PC-3 (cell line): ENCODE results near the gene PDE9A. TPM values are rescaled to one million over a fixed set of nuclear protein-coding genes. Genes with fewer than 3 reads are reported as not detected.

ENCODE experiments used
- ATAC-seq: fragments of 200-7000 bp; cut with Tn5 transposase; 2 replicates; pipeline ENCODE4 v1.9.1; 2020; ENCODE audit warnings: mild to moderate bottlenecking, moderate library complexity
- Bru-seq: library from RNA; stranded (reverse); fragments of 400-500 nt; gene quantifications from one replicate; lab custom pipeline; 2021; lab: Mats Ljungman, UMichigan
- BruChase-seq, 2 experiments: library from RNA; stranded (reverse); fragments of 400-500 nt; gene quantifications; one replicate each; lab custom pipeline; 2021; lab: Mats Ljungman, UMichigan
- BruUV-seq: library from RNA; stranded (reverse); fragments of 400-500 nt; replicated peaks from 2 replicates; lab custom pipeline; 2021; lab: Mats Ljungman, UMichigan
- CTCF ChIA-PET: fragments of 300-600 bp; sonication (Branson Sonifier 250); formaldehyde crosslinking; loops from one replicate; lab custom pipeline; 2022; ENCODE audit warnings: antibody characterized with exemption; lab: Charles Lee
- POLR2A ChIA-PET: fragments of 300-600 bp; sonication (Branson Sonifier 250); formaldehyde crosslinking; loops from one replicate; lab custom pipeline; 2022; ENCODE audit warnings: antibody characterized with exemption; ENCODE audit not compliant: unreplicated experiment; lab: Charles Lee
- DNase-seq: peaks from one replicate; pipeline ENCODE4 v3.0.0-alpha.2; 2015
- H2AFZ ChIP-seq: fragments of 300-600 bp; sonication (generic); 2 replicates; pipeline ENCODE4 v1.6.0; 2016; ENCODE audit warnings: antibody characterized with exemption, low read length
- H3F3A ChIP-seq: fragments of 300-600 bp; sonication (generic); one replicate; pipeline ENCODE4 v1.6.0; 2017; ENCODE audit warnings: antibody characterized with exemption, low read length, control low read depth, mild to moderate bottlenecking; ENCODE audit not compliant: unreplicated experiment
- H3K27ac ChIP-seq: fragments of 300-600 bp; sonication (generic); 2 replicates; pipeline ENCODE4 v1.5.1; 2016; ENCODE audit warnings: mild to moderate bottlenecking, low read length
- H3K27me3 ChIP-seq: fragments of 300-600 bp; sonication (generic); 2 replicates; pipeline ENCODE4 v1.6.1; 2016; ENCODE audit warnings: low read length, mixed read lengths
- H3K36me3 ChIP-seq: fragments of 300-600 bp; sonication (generic); 2 replicates; pipeline ENCODE4 v1.6.1; 2016; ENCODE audit warnings: low read depth, mixed run types, low read length, mixed read lengths
- H3K4me1 ChIP-seq: fragments of 300-600 bp; sonication (generic); 2 replicates; pipeline ENCODE4 v1.5.1; 2016; ENCODE audit warnings: low read length; ENCODE audit not compliant: insufficient read depth
- H3K4me2 ChIP-seq: fragments of 300-600 bp; sonication (generic); 2 replicates; pipeline ENCODE4 v1.6.0; 2016; ENCODE audit warnings: low read length
- H3K4me3 ChIP-seq: fragments of 300-600 bp; sonication (generic); 2 replicates; pipeline ENCODE4 v1.5.1; 2016; ENCODE audit warnings: mild to moderate bottlenecking, low read length, mixed read lengths
- H3K79me2 ChIP-seq: fragments of 300-600 bp; sonication (generic); 2 replicates; pipeline ENCODE4 v1.6.1; 2017; ENCODE audit warnings: low read length, mixed read lengths
- H3K9ac ChIP-seq: fragments of 300-600 bp; sonication (generic); 2 replicates; pipeline ENCODE4 v1.6.0; 2016; ENCODE audit warnings: mild to moderate bottlenecking, low read length
- H3K9me2 ChIP-seq: fragments of 300-600 bp; sonication (generic); replicated peaks from 2 replicates; pipeline ENCODE4 v1.6.1; 2016; ENCODE audit warnings: mixed run types, low read length, mixed read lengths
- H3K9me3 ChIP-seq: fragments of 300-600 bp; sonication (generic); 2 replicates; pipeline ENCODE4 v1.6.1; 2016; ENCODE audit warnings: low read length, mixed read lengths
- H4K20me1 ChIP-seq: fragments of 300-600 bp; sonication (generic); 2 replicates; pipeline ENCODE4 v1.6.1; 2016; ENCODE audit warnings: low read length, mixed read lengths
- EZH2 ChIP-seq: fragments of 300-600 bp; sonication (generic); IDR thresholded peaks from one replicate; pipeline ENCODE4 v1.6.1; 2017; ENCODE audit warnings: antibody characterized with exemption, mild to moderate bottlenecking, low read length; ENCODE audit not compliant: unreplicated experiment
- EZH2phosphoT487 ChIP-seq: fragments of 300-600 bp; sonication (generic); IDR thresholded peaks from 2 replicates; pipeline ENCODE4 v1.6.1; 2018; ENCODE audit warnings: mild to moderate bottlenecking, antibody characterized with exemption, low read length, borderline replicate concordance
- intact Hi-C: fragments of 100-400 bp; cut with micrococcal nuclease; formaldehyde crosslinking; loops from 2 replicates; pipeline ENCODE4 v1.9.0; 2023
- long read RNA-seq: library from polyadenylated mRNA; unstranded; transcript quantifications from one replicate; pipeline ENCODE4 v2.0.0, GENCODE V29; 2021; ENCODE audit not compliant: unreplicated experiment
- total RNA-seq: library from RNA; depleted of rRNA; stranded (reverse); fragments of >200 nt; gene quantifications from 2 replicates; pipeline ENCODE4 v1.2.3, GENCODE V29; 2014; rRNA removed
- TF ChIP-seq, protein P1 (sequence below): fragments of 300-600 bp; sonication (generic); conservative IDR thresholded peaks from 2 replicates; pipeline ENCODE4 v1.5.1; 2017; ENCODE audit warnings: antibody characterized with exemption, low read depth, mild to moderate bottlenecking, low read length

Gene PDE9A
- 0.33 and 1.3 TPM in 2 replicates for total RNA-seq
- Bru-seq, nascent RNA = percentile 28 among the genes with signal in this experiment
- percentile 21 among the genes with signal in this experiment for BruChase-seq, experiment 1, labeled RNA remaining after a 6-hour chase
- percentile 24 among the genes with signal in this experiment for BruChase-seq, experiment 2, labeled RNA remaining after a 2-hour chase
- long read RNA-seq, partial matches to known transcripts = 2 of 6 reads
- long read RNA-seq, other reads (novel, unspliced or antisense) = 2 of 6 reads

DNA sequence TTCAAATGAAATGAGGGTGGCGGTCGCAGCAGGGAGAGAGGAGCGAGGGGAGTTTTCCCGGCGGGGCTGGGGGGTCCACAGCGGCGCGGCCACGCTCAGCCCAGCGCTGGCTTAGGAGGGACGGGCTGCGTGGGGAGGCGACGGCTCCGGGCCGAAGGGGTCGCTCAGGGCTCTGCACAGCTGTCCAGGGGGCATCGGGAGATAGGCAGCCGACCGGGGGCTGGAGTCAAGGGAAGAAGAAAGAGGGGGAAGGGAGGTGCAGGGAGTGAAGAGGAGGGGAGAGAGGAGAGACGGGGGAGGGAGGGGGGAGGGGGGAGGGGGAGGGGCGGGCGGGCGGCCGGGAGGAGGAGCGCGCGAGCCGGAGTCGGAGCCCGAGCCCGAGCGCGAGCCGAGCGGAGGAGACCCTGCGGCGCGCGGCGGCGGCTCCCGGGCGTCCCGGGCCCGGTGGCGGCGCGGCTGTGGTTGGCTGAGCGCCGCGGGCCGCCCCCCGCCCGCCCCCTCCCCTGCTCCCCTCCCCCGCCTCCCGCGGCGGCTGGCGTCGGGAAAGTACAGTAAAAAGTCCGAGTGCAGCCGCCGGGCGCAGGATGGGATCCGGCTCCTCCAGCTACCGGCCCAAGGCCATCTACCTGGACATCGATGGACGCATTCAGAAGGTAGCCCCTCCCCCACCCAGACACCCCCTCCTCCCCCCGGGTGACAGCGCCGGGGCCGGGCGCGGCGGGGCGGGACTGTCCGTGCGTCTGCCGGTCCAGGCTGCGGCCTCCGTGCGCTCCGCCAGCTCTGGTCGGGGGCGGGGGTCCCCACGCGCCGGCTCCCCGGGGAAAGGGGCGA is at the start of gene PDE9A:
Gene PDE9A (plus strand): TSS at position 391 of the 831 bp plus-strand sequence. CDS start 194 bp downstream, at position 585.
- H3K4me3 ChIP-seq = 0 out of 2 replicates have a peak within 1 kb of the TSS, but pooled peaks have one; percentile 29
- ATAC-seq (no peak), DNase-seq (no peak)
- no peak within 1 kb of the TSS for H3K9ac ChIP-seq
- CTCF ChIA-PET = no interaction called here
- TF ChIP-seq, protein P1, sequence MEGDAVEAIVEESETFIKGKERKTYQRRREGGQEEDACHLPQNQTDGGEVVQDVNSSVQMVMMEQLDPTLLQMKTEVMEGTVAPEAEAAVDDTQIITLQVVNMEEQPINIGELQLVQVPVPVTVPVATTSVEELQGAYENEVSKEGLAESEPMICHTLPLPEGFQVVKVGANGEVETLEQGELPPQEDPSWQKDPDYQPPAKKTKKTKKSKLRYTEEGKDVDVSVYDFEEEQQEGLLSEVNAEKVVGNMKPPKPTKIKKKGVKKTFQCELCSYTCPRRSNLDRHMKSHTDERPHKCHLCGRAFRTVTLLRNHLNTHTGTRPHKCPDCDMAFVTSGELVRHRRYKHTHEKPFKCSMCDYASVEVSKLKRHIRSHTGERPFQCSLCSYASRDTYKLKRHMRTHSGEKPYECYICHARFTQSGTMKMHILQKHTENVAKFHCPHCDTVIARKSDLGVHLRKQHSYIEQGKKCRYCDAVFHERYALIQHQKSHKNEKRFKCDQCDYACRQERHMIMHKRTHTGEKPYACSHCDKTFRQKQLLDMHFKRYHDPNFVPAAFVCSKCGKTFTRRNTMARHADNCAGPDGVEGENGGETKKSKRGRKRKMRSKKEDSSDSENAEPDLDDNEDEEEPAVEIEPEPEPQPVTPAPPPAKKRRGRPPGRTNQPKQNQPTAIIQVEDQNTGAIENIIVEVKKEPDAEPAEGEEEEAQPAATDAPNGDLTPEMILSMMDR = no peak
- no peak for TF ChIP-seq EZH2
- TF ChIP-seq EZH2phosphoT487 = peak; percentile 15; the same call in 1 of the 2 replicates
- H3K79me2 ChIP-seq = no peaks in the 10 kb centered on the region
- intact Hi-C loops = loop anchor here (5.0 kb wide), 1 partner anchor 164 kb away; no protein-coding TSS in a partner anchor
- BruUV-seq = no TSS peak
- POLR2A ChIA-PET = no interaction called here
- H2AFZ ChIP-seq = no peak within 1 kb of the TSS
- no peaks in the 10 kb centered on the region for H4K20me1 ChIP-seq
- H3K9me3 ChIP-seq = no peaks in the 10 kb centered on the region
- peaks cover 23% of the 10 kb centered on the region for H3K4me1 ChIP-seq
- peak within 1 kb of the TSS; percentile 21; the same call in 1 of the 2 replicates for H3K4me2 ChIP-seq
- peaks cover 74% of the 10 kb centered on the region for H3K27me3 ChIP-seq
- no peaks in the 10 kb centered on the region for H3K9me2 ChIP-seq
- H3F3A ChIP-seq = no peaks in the 10 kb centered on the region
- no peak within 1 kb of the TSS for H3K27ac ChIP-seq
- no peaks in the 10 kb centered on the region for H3K36me3 ChIP-seq

DNA sequence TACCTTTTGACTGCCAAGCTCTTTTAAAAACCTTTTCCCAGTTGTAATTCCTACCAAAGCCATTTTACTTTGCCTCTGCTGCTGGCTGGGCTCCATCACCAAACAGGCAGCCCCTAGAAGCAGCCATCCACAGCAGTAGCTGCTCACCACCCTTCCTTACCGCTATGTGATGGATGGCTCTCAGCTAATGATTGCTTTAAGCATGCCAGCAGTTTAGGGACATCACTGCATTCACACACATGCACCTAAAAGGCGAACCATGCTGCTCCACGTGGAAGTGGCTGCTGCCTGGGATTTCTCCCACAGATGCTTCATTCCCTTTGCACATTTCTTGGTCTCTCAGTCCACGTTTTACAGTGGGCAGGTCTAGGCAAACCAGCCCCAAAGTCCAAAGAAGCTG is 46.3 kb upstream of the PDE9A start:
- no peak overlapping the region for H3K27ac ChIP-seq
- H3K9me2 ChIP-seq = no peaks in the 10 kb centered on the region
- no TSS peak for BruUV-seq
- H2AFZ ChIP-seq = no peak overlapping the region
- ChIA-PET CTCF (interaction anchor here (0.5 kb wide), 1 partner anchor 114 kb away, joined by 3 read pairs; no protein-coding TSS in a partner anchor), POLR2A (no interaction called here)
- no peaks in the 10 kb centered on the region for H3K4me1 ChIP-seq
- H3F3A ChIP-seq = no peaks in the 10 kb centered on the region
- no peaks in the 10 kb centered on the region for H3K36me3 ChIP-seq
- H4K20me1 ChIP-seq = no peaks in the 10 kb centered on the region
- no peaks in the 10 kb centered on the region for H3K9me3 ChIP-seq
- no peaks in the 10 kb centered on the region for H3K79me2 ChIP-seq
- H3K4me2 ChIP-seq = no peak overlapping the region
- H3K9ac ChIP-seq = no peak overlapping the region
- intact Hi-C loops = no loop called here
- no peak for TF ChIP-seq EZH2
- TF ChIP-seq, protein P1 = no peak
- TF ChIP-seq EZH2phosphoT487 = no peak
- ATAC-seq (no peak), DNase-seq (no peak)
- no peak overlapping the region for H3K4me3 ChIP-seq
- H3K27me3 ChIP-seq = peaks cover 12% of the 10 kb centered on the region
